H9 (cell line): Measurements from ENCODE around the gene AK8. TPM values are rescaled to one million over a fixed set of nuclear protein-coding genes. Genes with fewer than 3 reads are reported as not detected.

Source experiments
- DNase-seq: peaks from one replicate; pipeline ENCODE4 v3.0.0-alpha.2; 2017
- H2AFZ ChIP-seq: one replicate; pipeline ENCODE4 v1.6.1; 2013; ENCODE audit warnings: mild to moderate bottlenecking, low read length, control low read depth, moderate library complexity
- H2AK5ac ChIP-seq: 2 replicates; pipeline ENCODE4 v1.6.1; 2013; ENCODE audit warnings: low read length, control low read depth, mixed read lengths; ENCODE audit not compliant: insufficient read length
- H2BK120ac ChIP-seq: one replicate; pipeline ENCODE4 v1.6.1; 2013; ENCODE audit warnings: low read depth, mild to moderate bottlenecking, low read length, control low read depth, inconsistent platforms; ENCODE audit not compliant: poor library complexity, severe bottlenecking
- H2BK12ac ChIP-seq: 2 replicates; pipeline ENCODE4 v1.6.1; 2013; ENCODE audit warnings: low read length, control low read depth, mixed read lengths, low read depth; ENCODE audit not compliant: insufficient read length
- H2BK15ac ChIP-seq: 2 replicates; pipeline ENCODE4 v1.6.1; 2013; ENCODE audit warnings: low read depth, low read length, control low read depth
- H2BK20ac ChIP-seq: one replicate; pipeline ENCODE4 v1.6.1; 2013; ENCODE audit warnings: low read depth, mild to moderate bottlenecking, low read length, control low read depth, inconsistent platforms; ENCODE audit not compliant: poor library complexity, severe bottlenecking
- H2BK5ac ChIP-seq: 2 replicates; pipeline ENCODE4 v1.6.1; 2013; ENCODE audit warnings: low read length, control low read depth, mixed read lengths; ENCODE audit not compliant: insufficient read length
- H3K14ac ChIP-seq: 2 replicates; pipeline ENCODE4 v1.6.1; 2013; ENCODE audit warnings: low read length, control low read depth; ENCODE audit not compliant: insufficient read depth
- H3K18ac ChIP-seq: 2 replicates; pipeline ENCODE4 v1.6.1; 2013; ENCODE audit warnings: low read depth, mild to moderate bottlenecking, mixed read lengths, low read length, control low read depth; ENCODE audit not compliant: insufficient read length
- H3K23ac ChIP-seq: 2 replicates; pipeline ENCODE4 v1.6.1; 2013; ENCODE audit warnings: low read length, control low read depth, mixed read lengths, low read depth; ENCODE audit not compliant: insufficient read length
- H3K23me2 ChIP-seq: 2 replicates; pipeline ENCODE4 v1.6.1; 2013; ENCODE audit warnings: low read depth, mild to moderate bottlenecking, mixed read lengths, low read length, control low read depth; ENCODE audit not compliant: insufficient read length, poor library complexity, severe bottlenecking
- H3K27ac ChIP-seq: 2 replicates; pipeline ENCODE4 v1.5.1; 2013; ENCODE audit warnings: low read length, control low read depth, mixed read lengths, low read depth; ENCODE audit not compliant: insufficient read length
- H3K27me3 ChIP-seq: 2 replicates; pipeline ENCODE4 v1.6.1; 2013; ENCODE audit warnings: low read length, control low read depth, inconsistent platforms; ENCODE audit not compliant: insufficient read depth
- H3K4ac ChIP-seq: 2 replicates; pipeline ENCODE4 v1.6.1; 2013; ENCODE audit warnings: low read depth, mild to moderate bottlenecking, control low read depth, inconsistent platforms, low read length, moderate library complexity
- H3K4me1 ChIP-seq: 2 replicates; pipeline ENCODE4 v1.6.1; 2013; ENCODE audit warnings: low read length, control low read depth, inconsistent platforms; ENCODE audit not compliant: insufficient read depth
- H3K4me2 ChIP-seq: 2 replicates; pipeline ENCODE4 v1.6.1; 2013; ENCODE audit warnings: low read length, control low read depth, mixed read lengths; ENCODE audit not compliant: insufficient read length, insufficient read depth
- H3K56ac ChIP-seq: 2 replicates; pipeline ENCODE4 v1.6.1; 2013; ENCODE audit warnings: low read depth, mild to moderate bottlenecking, mixed read lengths, low read length, control low read depth; ENCODE audit not compliant: insufficient read length
- H3K79me1 ChIP-seq: 2 replicates; pipeline ENCODE4 v1.6.1; 2013; ENCODE audit warnings: low read depth, mild to moderate bottlenecking, moderate library complexity, low read length, control low read depth, inconsistent platforms; ENCODE audit not compliant: insufficient read depth, poor library complexity, severe bottlenecking
- H3K79me2 ChIP-seq: 2 replicates; pipeline ENCODE4 v1.6.1; 2013; ENCODE audit warnings: low read length, control low read depth, inconsistent platforms; ENCODE audit not compliant: insufficient read depth
- H3K9ac ChIP-seq: 2 replicates; pipeline ENCODE4 v1.6.1; 2013; ENCODE audit warnings: low read length, control low read depth, mixed read lengths; ENCODE audit not compliant: insufficient read length; ENCODE audit errors: extremely low read depth
- H3K9me3 ChIP-seq: one replicate; pipeline ENCODE4 v1.6.1; 2013; ENCODE audit warnings: low read depth, low read length, inconsistent platforms; ENCODE audit not compliant: control insufficient read depth
- H3T11ph ChIP-seq: one replicate; pipeline ENCODE4 v1.6.1; 2013; ENCODE audit warnings: mild to moderate bottlenecking, low read length, control low read depth, inconsistent platforms
- H4K20me1 ChIP-seq: one replicate; pipeline ENCODE4 v1.6.1; 2013; ENCODE audit not compliant: control insufficient read depth, insufficient read length, insufficient read depth
- H4K5ac ChIP-seq: 2 replicates; pipeline ENCODE4 v1.6.1; 2013; ENCODE audit warnings: low read depth, mild to moderate bottlenecking, mixed read lengths, low read length, control low read depth; ENCODE audit not compliant: insufficient read length
- H4K8ac ChIP-seq: replicated peaks from 2 replicates; pipeline ENCODE4 v1.6.1; 2013; ENCODE audit warnings: low read length, control low read depth, mixed read lengths, low read depth; ENCODE audit not compliant: insufficient read length
- H4K91ac ChIP-seq: 2 replicates; pipeline ENCODE4 v1.6.1; 2013; ENCODE audit warnings: low read depth, mild to moderate bottlenecking, moderate library complexity, mixed read lengths, low read length, control low read depth; ENCODE audit not compliant: insufficient read length
- H3K27ac Mint-ChIP-seq, 3 experiments: 2 replicates in 2 of 3; 3 replicates in 1 of 3; pipeline ENCODE4 v1.8.0; 2020 to 2021; ENCODE audit warnings: mixed read lengths in 3 of 3, mild to moderate bottlenecking in 1 of 3, moderate library complexity in 1 of 3
- H3K27me3 Mint-ChIP-seq: 2 replicates; pipeline ENCODE4 v1.8.0; 2021; ENCODE audit warnings: low read depth, mild to moderate bottlenecking, moderate library complexity, mixed read lengths
- H3K36me3 Mint-ChIP-seq, 3 experiments: 2 replicates in 2 of 3; 3 replicates in 1 of 3; pipeline ENCODE4 v1.8.0; 2020 to 2021; ENCODE audit warnings: low read depth in 3 of 3, mixed read lengths in 3 of 3; ENCODE audit not compliant: insufficient read depth in 1 of 3
- H3K4me1 Mint-ChIP-seq, 2 experiments: 2 replicates each; pipeline ENCODE4 v1.8.0; 2020; ENCODE audit warnings: mixed read lengths in 2 of 2
- H3K4me3 Mint-ChIP-seq, 2 experiments: 2 replicates in 1 of 2; 3 replicates in 1 of 2; pipeline ENCODE4 v1.8.0; 2020 to 2021; ENCODE audit warnings: mild to moderate bottlenecking in 2 of 2, mixed read lengths in 2 of 2, moderate library complexity in 1 of 2
- H3K9me3 Mint-ChIP-seq, 2 experiments: 2 replicates in 1 of 2; 3 replicates in 1 of 2; pipeline ENCODE4 v1.8.0; 2020; ENCODE audit warnings: mild to moderate bottlenecking in 2 of 2, mixed read lengths in 2 of 2, moderate library complexity in 1 of 2
- CTCF ChIP-seq: fragments of 200-600 bp; sonication (generic); conservative IDR thresholded peaks from 3 replicates; pipeline ENCODE4 v1.8.0; 2021; ENCODE audit warnings: antibody characterized with exemption, mild to moderate bottlenecking
- WGBS: extraction: QIAGEN DNeasy Blood & Tissue Kit; methylation state at CpG from one replicate; pipeline ENCODE4 v1.1.7; 2013; ENCODE audit warnings: missing lambda C conversion rate, low lambda C conversion rate, mixed read lengths; ENCODE audit not compliant: insufficient read length; ENCODE audit errors: extremely low coverage; 5-methylcytosine and 5-hydroxymethylcytosine counted together
- total RNA-seq: library from RNA; stranded (reverse); gene quantifications from 2 replicates; pipeline ENCODE4 v1.2.1, GENCODE V29; 2021

AK8 gene
- total RNA-seq, 1 experiment from 2014 or later: 0.44 TPM

- Histone ChIP-seq H3K27me3 (no peaks in the 10 kb centered on the region), H3K27ac (no peak overlapping the region), H2BK5ac (no peak overlapping the region), H3K9me3 (no peaks in the 10 kb centered on the region), H3K79me1 (no peaks in the 10 kb centered on the region), H3K4me1 (peaks cover 4% of the 10 kb centered on the region; the same call in 1 of the 2 replicates), H3K79me2 (no peaks in the 10 kb centered on the region), H3K56ac (no peak overlapping the region), H2BK15ac (no peak overlapping the region), H3K23me2 (no peaks in the 10 kb centered on the region), H2AK5ac (no peak overlapping the region), H3K18ac (peak overlapping the region; percentile 8), H4K91ac (no peak overlapping the region), H2BK12ac (no peak overlapping the region), H4K8ac (no peak overlapping the region), H2BK120ac (no peak overlapping the region), H2AFZ (no peak overlapping the region), H3T11ph (no peak overlapping the region), H4K5ac (no peak overlapping the region), H3K9ac (no peak overlapping the region), H2BK20ac (no peak overlapping the region), H3K14ac (no peak overlapping the region), H3K23ac (no peak overlapping the region), H3K4ac (no peak overlapping the region), H3K4me2 (peak overlapping the region; percentile 22), H4K20me1 (no peaks in the 10 kb centered on the region)
- WGBS: no CpG with 5 or more reads among the region's 13 CpGs
- H3K4me1 Mint-ChIP-seq: peaks cover 33 to 34% of the 10 kb centered on the region in 2 experiments
- peak overlapping the region in 1 of 3 experiments; percentile 85; a peak in 2 of 7 replicates for H3K27ac Mint-ChIP-seq
- H3K36me3 Mint-ChIP-seq: no peaks in the 10 kb centered on the region; a peak in 1 of 7 replicates
- peak; percentile 90 for DNase-seq
- peaks cover 0 to 7% of the 10 kb centered on the region in 2 experiments; a peak in 2 of 5 replicates for H3K9me3 Mint-ChIP-seq
- H3K27me3 Mint-ChIP-seq: peaks cover 10% of the 10 kb centered on the region
- no peak for TF ChIP-seq CTCF
- peak overlapping the region in 1 of 2 experiments; percentile 47; a peak in 2 of 5 replicates for H3K4me3 Mint-ChIP-seq
Measured at GRCh38 chr9:132806723-132807421, 71.2 kb downstream of the AK8 start.
